Glutamatergic neuron (in vitro differentiated cells): Measurements from ENCODE around the gene IRF9. TPM values are rescaled to one million over a fixed set of nuclear protein-coding genes. Genes with fewer than 3 reads are reported as not detected.

Experiments used
- DNase-seq: peaks from one replicate; pipeline ENCODE4 v3.0.0; 2022
- H3K27ac Mint-ChIP-seq: one replicate; pipeline ENCODE4 v1.8.0; 2020; ENCODE audit warnings: mild to moderate bottlenecking, mixed read lengths, inconsistent platforms; ENCODE audit not compliant: unreplicated experiment
- H3K27me3 Mint-ChIP-seq: one replicate; pipeline ENCODE4 v1.8.0; 2020; ENCODE audit warnings: mild to moderate bottlenecking, moderate library complexity, mixed read lengths, inconsistent platforms; ENCODE audit not compliant: unreplicated experiment
- H3K36me3 Mint-ChIP-seq: one replicate; pipeline ENCODE4 v1.8.0; 2020; ENCODE audit warnings: mild to moderate bottlenecking, mixed read lengths, inconsistent platforms; ENCODE audit not compliant: unreplicated experiment
- H3K4me1 Mint-ChIP-seq: one replicate; pipeline ENCODE4 v1.8.0; 2020; ENCODE audit warnings: mild to moderate bottlenecking, low read depth, mixed read lengths, inconsistent platforms; ENCODE audit not compliant: unreplicated experiment
- H3K4me3 Mint-ChIP-seq: one replicate; pipeline ENCODE4 v1.8.0; 2020; ENCODE audit warnings: mild to moderate bottlenecking, mixed read lengths, inconsistent platforms; ENCODE audit not compliant: unreplicated experiment
- H3K9me3 Mint-ChIP-seq: one replicate; pipeline ENCODE4 v1.8.0; 2020; ENCODE audit warnings: mild to moderate bottlenecking, moderate library complexity, mixed read lengths, inconsistent platforms; ENCODE audit not compliant: unreplicated experiment
- CTCF ChIP-seq: fragments of 200-600 bp; sonication (generic); IDR thresholded peaks from one replicate; pipeline ENCODE4 v1.5.0; 2021; ENCODE audit not compliant: partially characterized antibody, unreplicated experiment
- total RNA-seq: library from RNA; stranded (reverse); fragmentation: NEBNext Ultra II Directional; extraction: Animal tissue kit (Norgen Biotek cat#: 25700); gene quantifications from one replicate; pipeline ENCODE4 v1.2.1, GENCODE V29; 2021; ENCODE audit not compliant: unreplicated experiment

IRF9 gene
- total RNA-seq, 1 donor from 2014 or later = 31.0 TPM

DNA sequence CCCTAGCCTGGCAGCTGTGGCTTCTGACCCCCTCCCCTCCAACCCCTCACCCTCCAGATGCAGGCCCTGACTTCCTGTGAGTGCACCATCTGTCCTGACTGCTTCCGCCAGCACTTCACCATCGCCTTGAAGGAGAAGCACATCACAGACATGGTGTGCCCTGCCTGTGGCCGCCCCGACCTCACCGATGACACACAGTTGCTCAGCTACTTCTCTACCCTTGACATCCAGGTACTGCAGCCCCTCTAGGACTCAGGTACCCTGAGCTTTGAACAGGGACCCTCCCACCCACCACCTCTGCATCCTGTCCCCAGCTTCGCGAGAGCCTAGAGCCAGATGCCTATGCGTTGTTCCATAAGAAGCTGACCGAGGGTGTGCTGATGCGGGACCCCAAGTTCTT is 6.0 kb upstream of the IRF9 start:
- Mint-ChIP-seq H3K27me3 (peaks cover 9% of the 10 kb centered on the region), H3K36me3 (peaks cover 5% of the 10 kb centered on the region), H3K9me3 (peaks cover 4% of the 10 kb centered on the region), H3K4me1 (peaks cover 4% of the 10 kb centered on the region), H3K4me3 (no peak overlapping the region), H3K27ac (peak overlapping the region; percentile 89)
- no peak for DNase-seq
- no peak for TF ChIP-seq CTCF

- H3K27ac Mint-ChIP-seq = peak overlapping the region; percentile 20
- peaks cover 5% of the 10 kb centered on the region for H3K36me3 Mint-ChIP-seq
- H3K9me3 Mint-ChIP-seq = peaks cover 4% of the 10 kb centered on the region
- no peak for TF ChIP-seq CTCF
- peaks cover 5% of the 10 kb centered on the region for H3K27me3 Mint-ChIP-seq
- no peak overlapping the region for H3K4me3 Mint-ChIP-seq
- no peak for DNase-seq
- peaks cover 10% of the 10 kb centered on the region for H3K4me1 Mint-ChIP-seq
Measured at GRCh38 chr14:24156840-24157239, 4.2 kb upstream of the IRF9 start.

DNA sequence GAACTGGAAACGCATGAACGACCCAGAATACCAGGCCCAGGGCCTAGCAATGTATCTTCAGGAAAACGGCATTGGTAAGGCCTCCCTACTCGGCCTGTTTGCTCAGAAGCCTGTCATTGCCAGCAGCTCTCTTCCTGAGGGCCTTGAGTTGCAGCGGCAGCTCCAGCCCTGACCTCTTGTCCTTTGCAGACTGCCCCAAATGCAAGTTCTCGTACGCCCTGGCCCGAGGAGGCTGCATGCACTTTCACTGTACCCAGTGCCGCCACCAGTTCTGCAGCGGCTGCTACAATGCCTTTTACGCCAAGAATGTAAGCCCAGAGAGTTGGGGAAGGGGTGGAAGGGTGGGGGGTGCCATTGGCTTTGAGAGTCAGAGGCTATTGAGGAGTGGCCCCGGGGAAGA is 3.7 kb upstream of the IRF9 start:
- peaks cover 5% of the 10 kb centered on the region for H3K27me3 Mint-ChIP-seq
- peaks cover 5% of the 10 kb centered on the region for H3K36me3 Mint-ChIP-seq
- peak overlapping the region; percentile 20 for H3K27ac Mint-ChIP-seq
- H3K4me3 Mint-ChIP-seq = no peak overlapping the region
- peaks cover 4% of the 10 kb centered on the region for H3K9me3 Mint-ChIP-seq
- no peak for DNase-seq
- TF ChIP-seq CTCF = no peak
- H3K4me1 Mint-ChIP-seq = peaks cover 11% of the 10 kb centered on the region

DNA sequence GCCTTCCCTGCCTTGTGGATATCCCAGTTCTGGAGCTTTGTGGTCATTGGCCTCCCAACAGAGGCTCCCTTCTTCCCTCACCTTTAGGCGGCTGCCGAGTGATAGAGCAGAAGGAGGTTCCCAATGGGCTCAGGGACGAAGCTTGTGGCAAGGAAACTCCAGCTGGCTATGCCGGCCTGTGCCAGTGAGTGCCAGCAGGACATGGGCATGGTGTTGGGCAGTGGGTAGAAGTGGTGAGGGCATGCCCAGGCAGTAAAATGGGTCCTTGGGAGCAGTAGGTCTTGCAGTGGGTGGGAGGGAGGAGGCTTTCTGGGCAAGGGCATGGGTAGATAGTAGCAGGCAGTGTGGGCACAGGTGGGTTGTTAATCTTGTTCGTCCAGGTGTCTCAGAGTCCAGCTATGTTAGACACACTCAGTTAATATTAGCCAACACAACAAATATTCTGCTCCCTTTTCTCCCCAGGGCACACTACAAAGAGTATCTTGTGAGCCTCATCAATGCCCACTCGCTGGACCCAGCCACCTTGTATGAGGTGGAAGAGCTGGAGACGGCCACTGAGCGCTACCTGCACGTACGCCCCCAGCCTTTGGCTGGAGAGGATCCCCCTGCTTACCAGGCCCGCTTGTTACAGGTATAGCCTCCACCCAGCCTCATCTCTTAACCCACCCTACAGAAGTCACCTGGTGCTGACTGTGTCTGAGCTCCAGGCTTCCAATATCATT is 1.1 kb upstream of the IRF9 start:
- H3K4me3 Mint-ChIP-seq = no peak overlapping the region
- peaks cover 5% of the 10 kb centered on the region for H3K36me3 Mint-ChIP-seq
- peaks cover 7% of the 10 kb centered on the region for H3K4me1 Mint-ChIP-seq
- H3K27ac Mint-ChIP-seq = no peak overlapping the region
- TF ChIP-seq CTCF = no peak
- H3K9me3 Mint-ChIP-seq = peaks cover 4% of the 10 kb centered on the region
- no peak for DNase-seq
- H3K27me3 Mint-ChIP-seq = peaks cover 5% of the 10 kb centered on the region

- Mint-ChIP-seq H3K4me1 (peaks cover 7% of the 10 kb centered on the region), H3K27me3 (peaks cover 5% of the 10 kb centered on the region), H3K27ac (peak overlapping the region; percentile 12), H3K9me3 (peaks cover 4% of the 10 kb centered on the region), H3K36me3 (peaks cover 5% of the 10 kb centered on the region), H3K4me3 (no peak overlapping the region)
- DNase-seq = no peak
- TF ChIP-seq CTCF = no peak
Measured at GRCh38 chr14:24160499-24160849, 591 bp upstream of the IRF9 start.
